Activated CD4-positive, alpha-beta T cell treated with anti-CD3 and anti-CD28 coated beads, Interleukin-10, Interleukin-2, amounts not matched to agents 100 ng/mL and 50 ng/mL, durations not matched to agents 16 hours and 8 hours (primary cell): ENCODE results near the gene ANKFN1.

Source experiments
- DNase-seq: peaks from one replicate; pipeline ENCODE4 v3.0.0-alpha.2; 2020

The ANKFN1 gene

DNA sequence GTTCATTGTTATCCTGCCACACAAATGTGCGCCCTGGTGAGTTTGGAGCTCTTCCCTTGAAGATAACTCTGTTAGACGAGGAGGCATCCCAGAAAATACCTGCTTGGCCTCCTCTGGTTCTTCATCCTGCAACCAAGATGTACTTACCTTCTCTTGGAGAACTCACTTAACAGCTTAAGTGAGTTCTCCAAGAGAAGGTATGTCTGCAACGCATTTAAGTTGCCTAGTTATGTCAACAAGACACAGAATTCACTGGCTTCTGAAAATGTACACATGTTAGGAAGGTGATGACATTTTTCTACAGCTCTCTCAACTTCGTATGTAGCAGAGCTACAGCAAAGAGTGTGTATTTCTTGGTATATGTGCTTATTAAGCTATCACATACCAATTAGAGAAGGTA is 361.6 kb downstream of the ANKFN1 start:
- no peak for DNase-seq

DNA sequence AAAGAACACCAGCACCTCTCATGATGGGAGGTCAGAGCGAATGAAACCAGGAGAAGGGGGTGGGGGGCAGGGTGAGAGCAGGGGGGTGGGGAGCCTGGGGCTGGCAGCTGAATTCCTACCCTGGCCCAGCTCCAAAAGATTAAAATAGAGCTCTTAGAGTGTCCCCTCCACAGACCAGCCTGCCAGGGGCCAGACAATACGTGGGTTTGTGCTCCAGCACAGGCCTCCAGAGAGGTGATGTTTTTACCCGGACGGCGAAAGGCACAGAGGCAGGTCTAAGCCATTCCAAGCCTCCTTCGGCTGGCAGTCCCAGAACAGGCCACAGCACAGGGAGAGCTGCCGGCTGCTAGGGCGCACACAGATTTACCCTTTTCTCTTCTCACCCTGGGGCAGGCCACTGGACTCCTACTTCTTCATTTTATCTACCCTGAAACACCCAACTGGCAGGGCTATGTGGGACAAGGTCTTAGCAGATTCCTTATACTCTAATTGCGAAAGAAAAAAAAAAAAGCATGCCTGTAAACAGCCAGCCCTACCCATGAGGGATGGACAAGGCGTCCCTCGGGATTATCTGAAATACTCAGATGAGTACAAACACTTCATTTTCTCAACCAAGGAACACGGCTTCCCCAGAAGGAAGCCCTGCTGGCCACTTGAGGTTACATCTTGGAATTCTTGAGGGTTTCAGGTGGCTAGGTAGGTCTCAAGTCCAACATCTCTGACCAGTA is 368.3 kb downstream of the ANKFN1 start:
- no peak for DNase-seq

DNA sequence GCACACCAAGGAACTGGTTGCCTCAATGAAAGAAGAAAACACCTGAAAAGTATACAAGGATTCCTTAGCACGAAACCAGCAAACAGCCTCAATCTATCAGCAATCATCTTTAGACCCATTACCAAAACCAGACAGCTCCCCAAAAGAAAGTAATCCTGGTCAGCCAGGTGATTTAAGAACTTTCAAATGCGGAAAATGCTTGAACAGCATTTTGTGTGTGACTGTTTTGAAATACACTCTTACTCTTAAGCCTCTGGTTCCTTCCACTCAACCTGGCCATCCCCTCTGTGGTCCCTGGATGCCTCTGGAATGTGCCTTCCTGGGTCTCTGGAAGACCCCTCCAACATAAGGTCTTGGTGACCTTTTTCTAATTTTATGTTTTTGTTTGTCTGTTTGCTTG is 369.8 kb downstream of the ANKFN1 start:
- DNase-seq = no peak

DNA sequence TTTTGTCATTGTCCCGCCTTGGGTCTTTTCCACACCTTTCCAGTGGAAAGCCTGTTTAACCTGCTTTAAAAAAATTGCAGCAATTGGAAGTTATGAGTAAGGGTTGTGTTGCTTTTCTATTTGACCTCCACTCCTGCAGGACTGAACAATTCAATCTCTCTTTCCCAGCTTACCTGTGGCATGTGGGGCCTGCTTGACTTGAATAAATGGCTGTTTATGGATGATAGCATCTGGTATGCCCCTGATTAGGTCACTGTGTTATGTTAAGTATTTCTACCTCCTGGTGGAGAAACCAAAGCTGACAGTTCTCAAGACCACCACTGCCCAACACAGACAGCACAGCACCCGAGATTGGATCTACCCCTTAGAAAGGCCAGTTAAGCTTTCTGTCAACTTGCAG is 375.4 kb downstream of the ANKFN1 start:
- no peak for DNase-seq

DNA sequence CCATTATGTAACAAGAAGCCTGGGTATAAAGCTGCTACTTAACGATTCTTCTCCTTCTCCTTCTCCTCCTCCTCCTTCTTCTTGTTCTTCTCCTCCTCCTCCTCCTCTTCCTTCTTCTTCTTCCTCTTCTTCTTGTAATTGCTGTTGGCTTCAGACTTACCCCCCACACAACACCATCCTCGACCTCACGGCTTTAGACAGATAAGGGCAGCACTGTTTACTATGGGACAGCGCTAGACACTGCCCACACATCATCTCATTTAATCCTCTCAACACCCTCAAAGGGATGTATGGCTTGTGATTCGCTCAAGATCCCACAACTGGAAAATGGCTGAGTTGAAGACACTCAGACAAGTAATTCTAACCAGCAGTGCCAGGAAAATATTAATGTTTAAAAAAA is 379.7 kb downstream of the ANKFN1 start:
- no peak for DNase-seq

DNA sequence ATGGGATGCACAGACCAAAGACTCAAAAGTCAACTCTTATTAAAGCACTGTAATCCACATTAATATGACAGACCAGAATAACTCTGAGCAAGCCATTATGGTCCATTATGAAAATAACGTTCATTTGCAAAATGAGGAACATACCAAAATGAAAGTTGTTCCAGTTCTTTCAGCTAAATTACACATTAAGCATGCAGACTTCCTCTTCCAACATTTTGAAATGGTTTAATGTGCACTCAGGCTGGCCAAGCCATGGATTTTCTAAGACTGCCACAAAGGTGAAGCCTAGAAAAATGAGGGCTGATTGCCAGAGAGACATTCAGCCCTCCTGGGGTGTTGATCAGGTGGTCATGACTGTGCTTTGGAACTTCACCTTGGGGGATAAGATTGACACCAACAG is 383.5 kb downstream of the ANKFN1 start:
- DNase-seq = no peak

DNA sequence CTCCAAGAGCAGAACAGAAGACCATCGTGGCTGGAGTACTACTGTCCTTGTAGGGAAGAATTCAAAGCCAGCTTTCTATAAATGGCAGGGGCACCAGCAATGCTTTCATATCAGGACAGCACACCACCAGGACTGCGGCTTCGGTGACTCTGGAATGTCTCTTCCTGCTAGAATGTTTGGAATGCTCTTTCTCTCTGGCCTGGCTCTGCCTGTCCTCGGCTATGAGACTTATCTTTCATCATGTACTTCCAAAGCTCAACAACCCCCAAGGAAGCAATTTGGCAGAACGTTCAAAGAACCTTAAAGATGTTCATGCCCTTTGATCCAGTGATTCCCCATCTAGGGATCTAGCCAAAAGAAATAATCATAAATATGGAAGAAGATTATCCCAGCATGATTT is 387.6 kb downstream of the ANKFN1 start:
- no peak for DNase-seq

DNA sequence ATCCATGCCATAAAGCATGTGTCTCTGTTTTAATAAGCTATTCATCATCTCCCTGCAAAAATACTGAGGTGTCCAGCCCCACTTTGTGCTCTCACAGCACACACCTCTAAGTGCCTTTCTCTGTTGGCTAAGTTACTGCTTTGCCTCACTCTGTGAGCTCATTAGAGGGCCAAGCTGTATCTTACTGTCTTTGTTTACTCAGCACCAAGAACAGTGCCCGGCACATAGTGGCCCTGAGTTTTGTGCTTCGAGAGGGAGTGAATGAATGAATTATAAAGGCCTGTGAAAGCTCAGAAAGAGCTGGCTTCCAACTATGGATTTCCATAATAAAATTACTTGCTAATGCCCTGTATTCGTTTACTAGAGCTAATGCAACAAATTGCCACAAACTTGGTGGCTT is 390.0 kb downstream of the ANKFN1 start:
- no peak for DNase-seq

DNA sequence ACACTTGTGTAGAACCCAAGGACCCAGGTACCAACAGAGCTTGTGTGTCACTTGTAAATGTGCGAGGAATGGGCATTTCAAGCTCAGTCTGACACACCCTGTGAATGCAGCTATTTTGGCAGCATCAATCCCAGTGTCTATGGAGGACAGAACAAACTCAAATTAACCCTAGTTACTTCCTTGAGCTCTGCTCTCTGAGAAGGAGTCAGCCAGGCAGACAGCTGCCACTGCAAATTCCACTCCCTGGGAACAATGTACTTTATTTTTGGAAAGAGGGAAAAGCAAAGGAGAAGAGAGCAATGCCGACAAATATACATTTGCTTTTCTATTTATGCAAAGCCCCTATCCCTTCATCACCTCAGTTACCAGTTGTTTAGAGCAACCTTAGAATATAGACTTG is 391.8 kb downstream of the ANKFN1 start:
- DNase-seq = no peak

DNA sequence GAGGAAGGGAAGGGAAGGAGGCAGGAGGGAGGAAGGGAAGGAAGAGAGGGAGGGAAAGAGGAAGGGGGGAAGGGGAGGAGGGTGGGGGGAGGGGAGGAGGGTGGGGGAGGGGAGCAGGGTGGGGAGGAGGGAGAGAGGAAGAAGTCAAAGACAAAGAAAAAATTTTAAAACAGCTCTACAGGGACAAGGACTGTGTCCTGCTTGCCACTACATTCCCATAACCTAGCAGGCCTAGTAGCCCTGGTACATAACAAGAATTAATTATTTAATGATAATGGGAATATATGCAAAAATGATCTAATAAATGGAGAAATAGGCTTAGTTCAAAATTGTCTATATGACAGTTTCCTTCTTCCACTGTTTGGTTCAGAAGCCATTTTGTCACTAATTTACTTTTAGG is 392.7 kb downstream of the ANKFN1 start:
- no peak for DNase-seq

DNA sequence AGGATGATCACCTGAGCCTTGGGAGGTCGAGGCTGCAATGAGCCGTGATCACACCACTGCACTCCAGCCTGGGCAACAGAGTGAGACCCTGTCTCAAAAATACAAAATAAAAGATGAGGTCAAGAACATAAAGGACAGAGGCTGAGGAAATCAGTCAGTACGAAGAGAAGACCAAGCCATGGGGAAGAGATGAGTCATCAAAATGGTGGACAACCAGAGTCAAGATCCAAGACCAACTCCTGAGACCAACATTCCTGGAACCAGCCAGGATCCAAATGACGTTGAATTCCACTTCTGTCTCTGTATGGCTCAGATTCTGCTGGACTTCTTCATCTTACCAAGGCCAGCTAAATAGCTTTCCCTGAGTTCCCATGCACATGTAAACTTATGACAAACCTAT is 395.4 kb downstream of the ANKFN1 start:
- DNase-seq = no peak

DNA sequence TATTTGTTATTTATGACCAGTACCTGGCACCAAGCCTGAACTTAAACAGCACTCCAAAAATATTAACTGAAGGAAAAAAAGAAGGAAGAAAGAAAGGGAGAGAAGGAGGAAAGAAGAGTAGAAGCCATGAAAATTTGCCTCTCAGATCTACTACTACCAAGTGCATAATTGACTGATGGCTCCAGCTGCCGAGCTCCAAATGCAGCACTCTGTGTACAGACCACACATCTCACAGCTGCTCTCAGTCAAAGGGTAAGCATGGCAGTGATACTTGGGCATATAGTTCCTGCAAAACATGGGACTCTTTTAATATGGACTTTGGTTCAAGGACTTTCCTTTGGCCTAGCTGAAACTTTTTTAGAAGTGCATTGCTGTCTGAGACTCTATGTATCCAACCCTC is 396.2 kb downstream of the ANKFN1 start:
- no peak for DNase-seq

DNA sequence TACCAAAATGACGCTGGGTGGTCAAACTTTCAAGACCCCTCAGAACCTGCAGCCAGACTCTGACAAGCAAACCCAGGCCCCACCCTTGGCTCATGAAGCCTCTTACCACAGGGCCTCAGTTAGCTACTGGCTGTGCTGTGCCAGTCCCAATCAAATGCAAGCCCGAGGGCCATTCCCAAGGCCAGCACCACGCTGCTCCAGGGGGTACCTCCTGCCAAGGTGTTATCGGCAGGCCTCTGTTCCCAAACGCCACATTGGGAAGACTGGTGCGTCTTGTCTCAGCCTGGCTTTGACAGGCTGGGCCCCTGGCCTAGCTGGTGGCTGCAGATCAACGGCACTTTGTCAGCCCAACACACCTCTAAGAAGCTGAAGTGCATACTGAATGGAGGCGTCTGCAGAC is 404.4 kb downstream of the ANKFN1 start:
- no peak for DNase-seq

DNA sequence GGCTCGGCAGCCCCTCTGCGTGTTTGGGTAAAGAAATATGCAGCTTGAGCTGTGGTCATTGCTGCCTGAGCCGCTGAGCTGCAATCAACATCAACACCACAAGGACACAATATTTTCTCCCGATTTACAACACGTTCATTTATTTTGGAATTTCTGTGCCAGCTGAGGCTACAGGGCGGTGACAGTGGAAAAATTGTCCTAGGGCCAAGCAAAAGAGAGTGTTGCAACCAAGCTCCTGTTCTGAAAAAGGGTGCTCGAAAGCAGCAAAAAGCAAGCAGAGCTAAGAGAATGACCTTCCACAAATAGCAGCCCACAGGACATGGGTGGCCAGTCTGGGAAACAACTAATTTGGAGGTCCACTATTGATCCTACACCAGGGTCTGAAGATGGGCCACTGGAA is 404.8 kb downstream of the ANKFN1 start:
- DNase-seq = no peak
